Measurements from ENCODE around the gene ABCA12. TPM values are rescaled to one million over a fixed set of nuclear protein-coding genes. Genes with fewer than 3 reads are reported as not detected.

Gene ABCA12
- total RNA-seq, 2 donors from 2014 or later = 0.02 TPM; not detected in 1

DNA sequence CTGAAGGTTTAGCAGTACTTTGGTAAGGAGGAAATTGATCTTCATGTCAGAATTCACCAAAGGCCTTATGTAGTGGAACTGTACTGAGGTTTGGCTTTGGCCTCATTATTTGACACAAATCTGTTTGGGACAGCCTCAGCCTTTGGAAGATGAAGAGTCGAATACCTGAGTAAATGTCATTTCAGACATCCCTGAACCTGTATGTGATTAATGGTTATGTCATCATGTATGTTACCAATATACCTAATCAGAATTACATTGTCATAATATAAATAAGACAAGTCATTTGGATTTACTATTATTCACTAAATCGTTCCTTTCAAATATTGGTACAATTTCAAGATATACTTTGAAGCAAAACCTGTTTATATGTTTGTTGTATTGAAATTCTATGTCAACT lies 10.6 kb upstream of the ABCA12 start:
- no peaks in the 10 kb centered on the region for H3K4me1 Mint-ChIP-seq (ENCODE audit: low read depth)
- no peak overlapping the region for H3K4me3 Mint-ChIP-seq
- H3K36me3 Mint-ChIP-seq (ENCODE audit: insufficient read depth in 2 of 2) = no peaks in the 10 kb centered on the region
- ATAC-seq (replicated peaks in 1 of 2) = no peak
- no peaks in the 10 kb centered on the region for H3K9me3 Mint-ChIP-seq
- H3K27ac Mint-ChIP-seq = no peak overlapping the region
- DNase-seq = no peak
- H3K27me3 Mint-ChIP-seq (ENCODE audit: low read depth) = no peaks in the 10 kb centered on the region

DNA sequence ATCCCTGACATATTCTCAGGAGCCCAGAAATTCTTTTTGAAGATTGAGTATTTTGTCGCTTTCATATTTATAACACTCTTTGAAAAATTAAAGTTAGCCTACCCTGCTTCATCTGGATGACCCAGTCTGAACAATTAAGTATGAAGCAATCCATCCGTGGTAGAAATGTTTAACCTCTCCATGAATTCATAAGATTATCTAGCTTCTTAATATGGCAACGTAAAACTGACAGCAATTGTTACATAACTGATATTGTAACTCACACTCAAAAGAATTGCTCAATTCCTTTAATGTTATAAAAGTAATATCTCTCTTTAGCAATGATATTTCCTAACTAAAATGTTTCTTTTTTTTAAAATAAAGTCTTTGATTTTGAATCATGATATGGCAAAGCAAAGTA lies 7.2 kb upstream of the ABCA12 start:
- no peak overlapping the region for H3K27ac Mint-ChIP-seq
- ATAC-seq (replicated peaks in 1 of 2) = no peak
- H3K27me3 Mint-ChIP-seq (ENCODE audit: low read depth) = no peaks in the 10 kb centered on the region

DNA sequence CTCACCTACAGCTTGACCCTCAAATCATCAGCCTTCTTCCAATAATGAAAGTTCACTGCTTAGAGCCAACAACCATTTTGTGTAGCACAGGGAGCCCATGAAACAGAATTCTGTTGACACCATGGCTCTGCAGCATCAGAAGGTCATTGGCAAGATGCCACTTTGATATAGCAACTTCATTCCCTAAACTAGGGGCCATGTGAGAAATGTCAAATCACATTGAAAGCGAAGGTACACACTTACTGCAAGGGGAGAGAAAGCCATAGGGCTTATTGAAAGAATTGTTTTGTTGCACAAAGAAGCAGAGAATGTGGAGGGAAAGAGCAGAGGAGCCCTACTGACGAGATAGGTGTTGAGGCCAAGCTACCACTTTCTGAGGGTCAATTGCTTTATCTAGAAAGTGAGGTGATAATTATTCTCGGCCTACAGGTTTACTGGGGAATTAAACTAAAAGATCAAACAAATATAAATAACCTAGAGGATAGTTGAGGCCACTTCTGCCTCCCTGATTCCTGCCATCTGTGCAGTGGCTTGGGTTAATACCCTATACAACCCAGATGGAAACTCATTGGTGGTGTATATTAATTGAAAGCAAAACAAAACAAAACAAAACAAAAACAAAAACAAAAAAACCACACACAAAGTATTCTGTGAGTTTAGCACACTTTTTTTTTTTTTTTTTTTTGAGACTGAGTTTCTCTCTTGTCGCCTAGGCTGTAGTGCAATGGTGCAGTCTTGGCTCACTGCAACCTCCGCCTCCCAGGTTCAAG lies 5.9 kb upstream of the ABCA12 start:
- Mint-ChIP-seq H3K27me3 (ENCODE audit: low read depth) (peaks cover under 1% of the 10 kb centered on the region), H3K36me3 (ENCODE audit: insufficient read depth in 2 of 2) (no peaks in the 10 kb centered on the region), H3K9me3 (no peaks in the 10 kb centered on the region), H3K27ac (no peak overlapping the region), H3K4me1 (ENCODE audit: low read depth) (no peaks in the 10 kb centered on the region), H3K4me3 (no peak overlapping the region)
- ATAC-seq (replicated peaks in 1 of 2) = no peak
- no peak for DNase-seq

More for the DNA sequence above, 7.2 kb upstream of the ABCA12 start:
- no peaks in the 10 kb centered on the region for H3K36me3 Mint-ChIP-seq (ENCODE audit: insufficient read depth in 2 of 2)
- no peak overlapping the region for H3K4me3 Mint-ChIP-seq
- no peaks in the 10 kb centered on the region for H3K4me1 Mint-ChIP-seq (ENCODE audit: low read depth)
- DNase-seq = no peak
- no peaks in the 10 kb centered on the region for H3K9me3 Mint-ChIP-seq

DNA sequence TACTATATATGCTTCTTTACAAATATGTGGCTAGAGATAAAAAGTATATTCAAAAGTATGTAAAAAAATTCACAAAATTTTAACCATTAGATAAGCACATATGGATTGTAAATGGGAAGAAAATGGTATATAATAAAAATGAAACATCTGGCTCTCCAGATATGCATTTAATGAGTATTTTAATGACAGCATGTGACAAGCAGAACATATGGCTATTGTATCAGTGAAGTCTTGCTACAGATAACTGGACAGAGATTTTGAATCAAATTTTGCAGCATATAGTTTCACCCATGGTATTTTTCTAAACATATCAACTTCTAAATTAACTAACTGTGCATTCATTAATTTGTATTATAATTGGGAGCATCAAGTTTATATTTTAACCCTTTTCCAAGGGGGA lies 5.0 kb upstream of the ABCA12 start:
- Mint-ChIP-seq H3K27me3 (ENCODE audit: low read depth) (peaks cover 9% of the 10 kb centered on the region), H3K27ac (no peak overlapping the region), H3K4me1 (ENCODE audit: low read depth) (no peaks in the 10 kb centered on the region), H3K36me3 (ENCODE audit: insufficient read depth in 2 of 2) (no peaks in the 10 kb centered on the region), H3K4me3 (no peak overlapping the region), H3K9me3 (no peaks in the 10 kb centered on the region)
- ATAC-seq (replicated peaks in 1 of 2) (no peak), DNase-seq (no peak)

DNA sequence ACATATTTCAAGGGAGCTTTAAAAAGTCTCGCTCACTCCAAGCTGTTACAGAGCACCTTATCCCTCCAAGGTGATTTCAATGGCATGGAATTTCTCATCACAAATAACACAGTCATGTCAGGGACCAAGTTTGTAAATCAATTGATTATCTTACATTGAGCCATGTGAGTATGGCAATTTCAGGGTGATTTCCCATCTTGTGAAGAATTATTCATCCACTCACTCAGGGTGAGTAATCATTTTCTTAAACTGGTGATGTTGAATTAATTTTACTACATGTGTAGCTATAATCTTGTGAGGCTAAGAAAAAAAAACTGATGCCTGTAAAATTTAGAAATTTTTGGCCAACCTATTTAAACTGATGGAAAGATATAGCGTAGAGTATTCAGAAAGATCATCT lies 3.3 kb upstream of the ABCA12 start:
- peaks cover 19% of the 10 kb centered on the region for H3K27me3 Mint-ChIP-seq (ENCODE audit: low read depth)
- DNase-seq (no peak), ATAC-seq (replicated peaks in 1 of 2) (no peak)
- no peak overlapping the region for H3K4me3 Mint-ChIP-seq
- no peak overlapping the region for H3K27ac Mint-ChIP-seq
- H3K36me3 Mint-ChIP-seq (ENCODE audit: insufficient read depth in 2 of 2) = no peaks in the 10 kb centered on the region
- no peaks in the 10 kb centered on the region for H3K9me3 Mint-ChIP-seq
- peaks cover 14% of the 10 kb centered on the region for H3K4me1 Mint-ChIP-seq (ENCODE audit: low read depth)

DNA sequence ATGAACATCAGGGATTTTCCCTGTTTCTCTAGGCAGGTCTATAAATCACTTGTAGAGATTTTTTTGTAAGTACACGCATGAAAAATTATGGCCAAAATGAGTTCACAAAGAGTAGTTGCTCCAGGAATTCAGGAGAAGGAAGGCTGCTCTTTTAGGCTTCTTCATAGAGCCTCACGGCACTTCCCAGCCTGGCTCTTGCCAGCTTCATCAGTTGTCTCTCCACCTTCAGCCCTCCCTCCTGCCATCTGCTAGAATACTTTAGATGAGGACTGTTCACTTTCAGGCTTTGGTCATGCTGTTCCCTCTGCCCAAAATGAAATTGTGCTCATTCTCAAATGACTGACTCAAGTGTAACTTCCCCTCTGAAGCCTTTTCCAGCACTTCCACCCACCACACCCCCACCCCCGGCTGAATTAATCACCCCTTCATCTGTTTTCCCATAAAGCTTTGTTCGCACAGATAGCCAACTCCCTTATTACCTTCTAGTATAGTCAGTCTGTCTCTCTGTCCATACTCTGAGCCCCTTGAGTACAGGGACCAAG lies 1.8 kb upstream of the ABCA12 start:
- Mint-ChIP-seq H3K4me3 (no peak overlapping the region), H3K27ac (no peak overlapping the region), H3K36me3 (ENCODE audit: insufficient read depth in 2 of 2) (no peaks in the 10 kb centered on the region), H3K27me3 (ENCODE audit: low read depth) (peaks cover 19% of the 10 kb centered on the region), H3K9me3 (peaks cover 1 to 2% of the 10 kb centered on the region in 2 donors), H3K4me1 (ENCODE audit: low read depth) (peaks cover 18% of the 10 kb centered on the region)
- no peak for ATAC-seq (replicated peaks in 1 of 2)
- no peak for DNase-seq

DNA sequence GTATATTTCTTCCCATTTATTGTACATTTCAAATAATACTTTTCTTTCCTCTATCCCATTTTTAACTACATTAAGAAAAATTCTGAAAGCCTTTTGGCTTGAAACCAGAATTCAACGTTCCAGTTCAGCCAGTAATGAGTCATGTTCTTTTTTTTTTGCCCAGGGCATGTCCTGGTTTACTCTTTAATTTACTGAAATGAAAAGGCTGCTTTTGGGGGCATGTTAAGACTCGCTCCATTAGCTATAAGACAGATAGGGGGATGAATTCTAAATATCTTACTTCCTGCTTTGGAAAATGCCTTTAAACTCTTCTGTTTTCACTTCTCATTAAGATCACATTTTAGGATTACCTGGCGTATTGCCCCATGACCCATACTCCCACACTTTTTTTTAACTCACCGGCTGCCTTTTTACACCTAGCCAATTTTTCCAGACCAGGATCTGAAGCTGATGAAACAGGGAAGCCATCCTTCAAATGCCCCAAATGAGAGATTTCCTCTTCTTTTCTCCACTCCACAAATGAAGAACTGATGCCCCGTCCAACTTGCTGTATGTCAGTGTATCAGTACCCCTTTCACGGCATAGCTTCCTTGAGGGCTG lies 585 bp downstream of the ABCA12 start:
- Mint-ChIP-seq H3K27ac (peak overlapping the region; percentile 35), H3K4me3 (peak overlapping the region in 1 of 2 donors; percentile 22), H3K27me3 (ENCODE audit: low read depth) (peaks cover 19% of the 10 kb centered on the region), H3K4me1 (ENCODE audit: low read depth) (peaks cover 18% of the 10 kb centered on the region), H3K9me3 (peaks cover 1 to 2% of the 10 kb centered on the region in 2 donors), H3K36me3 (ENCODE audit: insufficient read depth in 2 of 2) (no peaks in the 10 kb centered on the region)
- ATAC-seq (replicated peaks in 1 of 2) = no peak
- DNase-seq = no peak

DNA sequence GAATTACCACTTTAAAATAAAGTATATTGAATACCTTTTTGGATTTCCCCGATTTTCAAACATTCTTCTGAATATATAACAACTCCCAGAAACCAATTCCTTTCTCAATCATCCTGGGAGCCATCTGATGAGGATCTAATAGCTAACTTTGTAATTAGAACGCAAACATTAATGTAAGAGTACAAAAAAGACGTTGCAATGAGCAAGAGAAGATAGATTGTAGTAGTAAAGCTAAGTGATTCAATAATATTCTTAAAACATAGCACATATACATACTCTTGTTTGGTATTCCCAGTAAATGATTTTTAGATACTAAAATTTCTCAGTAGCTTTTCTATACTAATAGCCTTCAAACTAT lies 1.1 kb downstream of the ABCA12 start:
- Mint-ChIP-seq H3K9me3 (peaks cover 1 to 5% of the 10 kb centered on the region in 2 donors), H3K4me1 (ENCODE audit: low read depth) (peaks cover 18% of the 10 kb centered on the region), H3K27me3 (ENCODE audit: low read depth) (peaks cover 21% of the 10 kb centered on the region), H3K36me3 (ENCODE audit: insufficient read depth in 2 of 2) (no peaks in the 10 kb centered on the region), H3K27ac (no peak overlapping the region), H3K4me3 (no peak overlapping the region)
- no peak for ATAC-seq (replicated peaks in 1 of 2)
- no peak for DNase-seq

DNA sequence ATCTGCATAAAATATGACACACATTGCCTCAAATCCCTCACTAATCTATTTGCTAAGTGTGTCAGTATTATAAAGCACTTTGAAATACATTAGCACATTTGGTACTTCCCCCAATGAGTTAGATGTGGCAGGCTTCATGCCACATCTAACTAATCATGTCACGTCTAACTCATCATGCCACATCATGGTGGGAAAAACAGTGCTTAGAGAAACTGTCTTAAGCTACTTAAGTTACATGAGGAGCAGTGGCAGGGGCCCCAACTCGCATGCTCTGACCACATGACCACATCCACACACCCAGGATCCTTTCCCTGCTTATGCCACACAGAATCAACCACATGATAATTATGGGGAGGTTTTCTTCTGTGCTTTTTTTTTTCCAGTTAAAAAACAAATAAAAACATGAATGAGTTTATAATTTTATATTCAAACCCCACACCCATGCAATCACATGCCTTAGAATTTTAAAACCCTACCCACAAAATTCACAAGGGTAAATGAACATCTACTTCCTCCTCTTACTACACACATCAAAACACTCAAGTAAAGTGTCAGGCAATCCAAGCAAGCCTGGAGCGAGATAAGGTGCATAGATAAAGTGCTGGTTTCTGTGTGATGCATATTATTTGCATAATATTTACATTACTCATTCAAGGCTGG lies 1.6 kb downstream of the ABCA12 start:
- peak; percentile 14 to 43 for DNase-seq
- peaks cover 26% of the 10 kb centered on the region for H3K27me3 Mint-ChIP-seq (ENCODE audit: low read depth)

DNA sequence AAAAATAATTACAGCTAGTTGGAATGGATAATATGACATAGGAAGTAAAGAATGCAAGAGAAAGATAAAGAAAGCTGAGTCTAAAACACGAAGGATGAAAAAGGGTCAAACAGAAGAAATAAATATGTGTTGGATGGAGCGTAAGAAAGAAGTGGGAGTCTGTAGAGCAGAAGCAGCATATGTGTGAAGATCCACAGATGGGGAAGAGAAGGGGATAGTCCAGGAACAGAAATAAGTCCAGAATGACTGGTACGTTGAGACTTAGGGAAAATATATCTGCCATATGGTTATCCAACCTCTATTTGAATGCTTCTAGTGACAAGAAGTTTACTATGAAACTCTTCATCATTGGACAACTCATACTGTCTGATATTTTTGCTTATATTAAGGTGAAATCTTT lies 18.0 kb downstream of the ABCA12 start:
- Mint-ChIP-seq H3K27me3 (ENCODE audit: low read depth) (no peaks in the 10 kb centered on the region), H3K4me1 (ENCODE audit: low read depth) (no peaks in the 10 kb centered on the region), H3K36me3 (ENCODE audit: insufficient read depth in 2 of 2) (no peaks in the 10 kb centered on the region), H3K4me3 (no peak overlapping the region), H3K27ac (no peak overlapping the region), H3K9me3 (peaks cover 4 to 9% of the 10 kb centered on the region in 2 donors)
- ATAC-seq (replicated peaks in 1 of 2) (no peak), DNase-seq (no peak)

More for the DNA sequence above, 1.6 kb downstream of the ABCA12 start:
- ATAC-seq (replicated peaks in 1 of 2) = peak; percentile 91 to 95
- Mint-ChIP-seq H3K27ac (no peak overlapping the region), H3K36me3 (ENCODE audit: insufficient read depth in 2 of 2) (no peaks in the 10 kb centered on the region), H3K9me3 (peaks cover 1 to 5% of the 10 kb centered on the region in 2 donors), H3K4me1 (ENCODE audit: low read depth) (peaks cover 18% of the 10 kb centered on the region), H3K4me3 (no peak overlapping the region)

DNA sequence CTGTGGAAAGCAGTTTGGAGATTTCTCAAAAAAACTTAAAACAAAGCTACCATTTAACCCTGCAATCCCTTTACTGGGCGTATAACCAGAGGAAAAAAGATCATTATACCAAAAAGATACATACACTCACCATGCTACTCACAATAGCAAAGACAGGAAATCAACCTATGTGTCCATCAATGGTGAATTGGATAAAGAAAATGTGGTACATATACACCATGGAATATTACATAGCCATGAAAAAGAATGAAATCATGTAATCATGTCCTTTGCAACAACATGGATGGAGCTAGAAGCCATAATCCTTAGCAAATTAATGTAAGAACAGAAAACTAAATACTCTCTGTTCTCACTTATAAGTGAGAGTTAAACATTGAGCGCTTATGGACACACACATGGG lies 18.6 kb downstream of the ABCA12 start:
- H3K4me1 Mint-ChIP-seq (ENCODE audit: low read depth) = no peaks in the 10 kb centered on the region
- no peaks in the 10 kb centered on the region for H3K36me3 Mint-ChIP-seq (ENCODE audit: insufficient read depth in 2 of 2)
- H3K4me3 Mint-ChIP-seq = no peak overlapping the region
- ATAC-seq (replicated peaks in 1 of 2) (no peak), DNase-seq (no peak)
- no peak overlapping the region for H3K27ac Mint-ChIP-seq
- H3K27me3 Mint-ChIP-seq (ENCODE audit: low read depth) = no peaks in the 10 kb centered on the region
- peaks cover 4 to 9% of the 10 kb centered on the region in 2 donors for H3K9me3 Mint-ChIP-seq

DNA sequence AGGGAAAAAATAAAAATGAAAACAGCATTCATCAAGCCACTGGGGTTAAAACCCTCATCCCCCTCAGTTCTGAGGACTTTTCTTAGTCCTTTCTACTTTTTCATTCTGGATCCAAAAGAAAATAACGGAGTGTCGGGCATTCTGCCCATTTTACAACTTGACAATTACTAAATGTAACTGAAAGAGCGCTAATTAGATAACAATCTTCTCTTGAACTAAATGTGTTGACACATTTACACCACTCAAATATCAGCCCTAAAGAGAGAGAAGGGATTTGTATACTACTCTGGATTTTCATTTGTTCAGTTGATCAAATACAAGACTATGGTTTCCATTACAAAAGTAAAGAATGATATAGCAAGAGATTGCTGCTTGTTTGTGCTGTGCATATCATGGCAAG lies 27.5 kb downstream of the ABCA12 start:
- no peaks in the 10 kb centered on the region for H3K27me3 Mint-ChIP-seq (ENCODE audit: low read depth)
- no peaks in the 10 kb centered on the region for H3K4me1 Mint-ChIP-seq (ENCODE audit: low read depth)
- no peak overlapping the region for H3K27ac Mint-ChIP-seq
- H3K36me3 Mint-ChIP-seq (ENCODE audit: insufficient read depth in 2 of 2) = no peaks in the 10 kb centered on the region
- DNase-seq (no peak), ATAC-seq (replicated peaks in 1 of 2) (no peak)
- no peaks in the 10 kb centered on the region for H3K9me3 Mint-ChIP-seq
- no peak overlapping the region for H3K4me3 Mint-ChIP-seq
